HG03039 (cell line): ENCODE data around the gene DOCK3.
"Not testable (repeated sequence)": the region's sequence is repeated elsewhere in the genome, so short reads cannot be mapped to it uniquely, and the experiment has no call there.

Experiments
- ATAC-seq: cut with Tn5 transposase; IDR thresholded peaks from one replicate; pipeline ENCODE4 v1.9.1; 2021; ENCODE audit warnings: mild to moderate bottlenecking, moderate library complexity; ENCODE audit not compliant: unreplicated experiment

Gene DOCK3

GRCh38 chr3:50873376-50874157 lies 198.8 kb downstream of the DOCK3 start:
- peak; percentile 51 for ATAC-seq

GRCh38 chr3:50874876-50875275 lies 200.1 kb downstream of the DOCK3 start:
- ATAC-seq: not testable (repeated sequence)

- ATAC-seq: no peak
Observed at GRCh38 chr3:50876947-50877346, 202.2 kb downstream of the DOCK3 start.

- ATAC-seq: not testable (repeated sequence)
Observed at GRCh38 chr3:50882733-50883132, 208.0 kb downstream of the DOCK3 start.

- no peak for ATAC-seq
Observed at GRCh38 chr3:50883755-50884154, 209.0 kb downstream of the DOCK3 start.

GRCh38 chr3:50885070-50885850 lies 210.5 kb downstream of the DOCK3 start:
- no peak for ATAC-seq

GRCh38 chr3:50890688-50891344 lies 216.1 kb downstream of the DOCK3 start:
- ATAC-seq: no peak

- not testable (repeated sequence) for ATAC-seq
Observed at GRCh38 chr3:50901097-50901496, 226.4 kb downstream of the DOCK3 start.

GRCh38 chr3:50912746-50913145 lies 238.0 kb downstream of the DOCK3 start:
- ATAC-seq: no peak

- ATAC-seq: no peak
Observed at GRCh38 chr3:50913260-50913659, 238.5 kb downstream of the DOCK3 start.

- ATAC-seq: not testable (repeated sequence)
Observed at GRCh38 chr3:50922071-50922470, 247.3 kb downstream of the DOCK3 start.

- no peak for ATAC-seq
Observed at GRCh38 chr3:50923955-50924354, 249.2 kb downstream of the DOCK3 start.

- ATAC-seq: no peak
Observed at GRCh38 chr3:50924638-50925037, 249.9 kb downstream of the DOCK3 start.

- no peak for ATAC-seq
Observed at GRCh38 chr3:50926868-50927267, 252.1 kb downstream of the DOCK3 start.

- ATAC-seq: no peak
Observed at GRCh38 chr3:50930371-50931208, 255.9 kb downstream of the DOCK3 start.

GRCh38 chr3:50932918-50933317 lies 258.2 kb downstream of the DOCK3 start:
- not testable (repeated sequence) for ATAC-seq

- no peak for ATAC-seq
Observed at GRCh38 chr3:50936389-50936788, 261.7 kb downstream of the DOCK3 start.

GRCh38 chr3:50947419-50947818 lies 272.7 kb downstream of the DOCK3 start:
- ATAC-seq: no peak

- ATAC-seq: no peak
Observed at GRCh38 chr3:50950591-50950990, 275.9 kb downstream of the DOCK3 start.

- ATAC-seq: no peak
Observed at GRCh38 chr3:50953825-50954414, 279.2 kb downstream of the DOCK3 start.
